ENCODE measurements around the gene TBC1D22A. TPM values are rescaled to one million over a fixed set of nuclear protein-coding genes. Genes with fewer than 3 reads are reported as not detected.
"Not testable (repeated sequence)": the region's sequence is repeated elsewhere in the genome, so short reads cannot be mapped to it uniquely, and the experiment has no call there.

The TBC1D22A gene
- total RNA-seq, 1 experiment from 2014 or later, result 18.2 TPM

- Histone ChIP-seq H3K4me3 (no peak overlapping the region), H3K9me3 (no peaks in the 10 kb centered on the region), H3K27me3 (no peaks in the 10 kb centered on the region), H3K36me3 (no peaks in the 10 kb centered on the region)
- DNase-seq, result no peak
These were observed 281.6 kb downstream of the TBC1D22A start for GRCh38 chr22:47043835-47044721.

DNA sequence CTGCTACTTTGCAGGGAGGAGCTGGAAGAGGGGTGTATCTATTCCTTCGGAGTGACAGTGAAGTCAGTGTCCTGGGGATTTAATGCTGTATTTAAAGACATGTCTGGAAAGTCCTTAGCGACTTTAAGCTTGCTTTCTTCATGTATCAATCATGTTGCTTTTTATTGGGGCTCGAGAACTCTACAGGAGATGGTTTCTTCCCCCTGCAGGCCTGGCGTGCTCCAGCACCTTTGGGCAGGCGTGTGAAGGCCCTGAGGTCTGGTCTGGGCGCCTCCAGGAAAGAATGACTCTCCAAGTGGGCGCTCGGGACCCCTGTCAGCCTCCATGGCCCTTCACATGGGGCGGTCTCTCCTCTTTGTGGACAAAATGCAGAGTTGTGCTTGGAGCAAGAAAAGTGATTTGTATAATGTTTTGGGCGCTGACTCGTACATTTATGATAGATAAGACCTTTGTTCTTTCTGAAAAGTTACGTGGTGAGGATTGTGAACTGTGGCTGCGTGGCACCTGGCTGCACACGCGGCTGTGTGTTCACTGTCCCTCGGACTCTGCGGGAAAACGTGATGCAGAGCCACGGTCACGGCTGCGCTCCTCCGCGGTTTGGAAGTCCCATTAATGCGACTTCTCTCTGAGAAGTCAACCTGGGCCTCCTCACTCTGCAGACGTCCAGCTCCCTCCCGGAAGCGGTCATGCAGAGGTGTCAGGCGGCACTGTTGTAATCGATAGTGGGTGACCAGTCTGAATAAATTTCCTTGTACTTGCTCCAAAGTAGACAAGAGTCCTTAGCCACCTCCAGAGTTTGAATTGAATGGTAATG, 282.5 kb downstream of the TBC1D22A start:
- no peaks in the 10 kb centered on the region for H3K36me3 ChIP-seq
- DNase-seq, result no peak

DNA sequence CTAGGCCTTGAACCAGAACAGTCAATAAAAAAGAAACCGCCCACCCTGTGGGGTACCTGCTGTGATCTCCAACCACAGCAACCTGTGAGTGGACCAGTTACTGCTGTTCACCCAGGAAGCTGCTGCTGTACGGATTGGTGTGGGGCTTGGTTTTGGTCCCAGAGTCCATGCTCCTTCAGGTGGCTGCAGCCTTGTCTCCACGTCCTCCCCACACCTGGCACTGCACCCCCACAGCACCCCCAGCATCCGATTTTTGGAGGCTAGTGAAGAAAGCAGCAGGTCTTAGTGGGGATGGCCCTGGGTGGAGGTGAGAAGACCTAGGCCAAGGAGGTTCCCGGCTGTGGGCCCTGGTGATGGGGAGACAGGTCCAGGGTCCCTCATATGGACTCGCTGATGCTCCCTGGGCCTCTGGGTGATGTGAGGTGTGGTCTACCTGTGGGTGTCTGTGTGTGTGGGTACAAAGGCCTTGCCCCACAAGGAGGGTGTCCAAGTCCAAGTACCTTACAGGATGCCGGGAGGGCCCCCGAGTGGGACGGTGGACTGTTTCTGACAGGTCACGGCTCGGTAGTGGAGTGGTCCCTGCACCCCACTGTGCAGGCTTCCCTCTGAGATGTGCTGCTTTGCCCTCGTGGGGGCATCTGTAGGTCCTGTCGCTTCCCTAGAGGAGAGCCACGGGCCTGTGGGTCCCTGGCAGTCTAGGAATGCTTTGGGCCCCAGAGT, 283.4 kb downstream of the TBC1D22A start:
- H3K27me3 ChIP-seq, result no peaks in the 10 kb centered on the region
- no peaks in the 10 kb centered on the region for H3K36me3 ChIP-seq
- H3K9me3 ChIP-seq, result no peaks in the 10 kb centered on the region
- no peak for DNase-seq
- H3K4me3 ChIP-seq, result no peak overlapping the region

More for the DNA sequence above, 282.5 kb downstream of the TBC1D22A start:
- Histone ChIP-seq H3K4me3 (no peak overlapping the region), H3K27me3 (no peaks in the 10 kb centered on the region), H3K9me3 (no peaks in the 10 kb centered on the region)

DNA sequence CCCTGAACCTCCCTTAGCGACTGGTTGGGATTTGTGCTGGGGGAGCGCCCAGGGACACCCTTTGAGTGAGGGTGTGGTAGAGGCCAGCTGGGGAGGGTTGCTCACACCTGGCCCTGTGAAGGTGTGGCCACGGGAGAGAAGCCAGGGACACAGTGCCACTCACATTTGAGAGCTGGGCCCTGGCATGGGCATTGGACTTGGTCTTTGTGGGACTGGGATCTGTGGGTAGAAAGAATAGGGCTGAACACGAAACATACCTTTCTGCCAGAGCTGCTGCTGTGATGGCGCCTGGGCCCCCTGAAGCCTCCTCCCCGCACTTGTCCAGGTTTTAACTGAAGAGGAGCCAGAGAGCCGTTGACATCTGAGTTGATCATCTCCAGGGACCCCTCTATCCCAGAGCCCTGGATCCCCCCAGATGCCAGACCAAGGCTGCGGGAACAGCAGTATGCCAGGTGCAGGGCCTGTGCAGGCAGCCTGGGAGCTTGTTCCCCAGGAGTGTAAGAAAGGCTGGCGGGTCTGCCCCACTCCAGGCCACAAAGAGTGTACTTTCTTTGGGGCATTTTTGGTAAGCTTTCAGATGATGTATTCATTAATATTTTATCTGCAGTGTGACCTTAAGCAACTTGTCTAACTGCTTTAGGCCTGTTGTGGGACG, 284.1 kb downstream of the TBC1D22A start:
- no peak for DNase-seq
- H3K36me3 ChIP-seq, result no peaks in the 10 kb centered on the region
- H3K4me3 ChIP-seq, result no peak overlapping the region
- H3K27me3 ChIP-seq, result no peaks in the 10 kb centered on the region
- no peaks in the 10 kb centered on the region for H3K9me3 ChIP-seq

- H3K36me3 ChIP-seq, result no peaks in the 10 kb centered on the region
- no peaks in the 10 kb centered on the region for H3K9me3 ChIP-seq
- H3K4me3 ChIP-seq, result no peak overlapping the region
- DNase-seq, result no peak
- no peaks in the 10 kb centered on the region for H3K27me3 ChIP-seq
These were observed 285.1 kb downstream of the TBC1D22A start for GRCh38 chr22:47047321-47048122.

GRCh38 chr22:47048123-47049077, 285.9 kb downstream of the TBC1D22A start:
- Histone ChIP-seq H3K36me3 (no peaks in the 10 kb centered on the region), H3K9me3 (no peaks in the 10 kb centered on the region), H3K4me3 (no peak overlapping the region), H3K27me3 (no peaks in the 10 kb centered on the region)
- DNase-seq, result no peak

DNA sequence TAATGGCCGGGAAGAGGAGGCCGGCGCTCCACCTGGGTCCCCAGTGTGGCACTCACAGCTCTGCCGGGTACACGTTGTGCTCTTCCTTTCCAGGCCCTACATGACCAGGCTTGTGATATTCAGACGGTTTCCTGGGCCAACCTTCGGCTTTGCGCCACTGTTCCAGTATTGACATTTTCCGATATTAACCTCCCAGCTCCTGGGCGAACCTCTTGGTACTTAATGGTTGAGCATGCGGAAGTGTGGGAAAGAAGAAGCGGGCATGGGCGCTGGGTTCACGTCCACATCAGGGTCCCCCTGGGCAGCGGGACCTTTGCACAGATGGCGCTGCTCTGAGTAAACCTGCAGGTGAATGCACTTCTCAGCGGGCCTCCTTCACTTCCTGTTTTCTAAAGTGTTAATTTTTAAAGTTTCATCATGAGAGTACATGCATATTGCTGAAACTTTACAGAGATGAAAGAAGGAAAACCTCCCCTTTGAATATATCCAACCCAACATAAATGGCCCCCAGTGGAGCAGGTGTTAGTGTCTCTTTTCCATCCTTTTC, 286.7 kb downstream of the TBC1D22A start:
- no peak overlapping the region for H3K4me3 ChIP-seq
- no peaks in the 10 kb centered on the region for H3K9me3 ChIP-seq
- H3K36me3 ChIP-seq, result no peaks in the 10 kb centered on the region
- DNase-seq, result no peak
- H3K27me3 ChIP-seq, result no peaks in the 10 kb centered on the region

DNA sequence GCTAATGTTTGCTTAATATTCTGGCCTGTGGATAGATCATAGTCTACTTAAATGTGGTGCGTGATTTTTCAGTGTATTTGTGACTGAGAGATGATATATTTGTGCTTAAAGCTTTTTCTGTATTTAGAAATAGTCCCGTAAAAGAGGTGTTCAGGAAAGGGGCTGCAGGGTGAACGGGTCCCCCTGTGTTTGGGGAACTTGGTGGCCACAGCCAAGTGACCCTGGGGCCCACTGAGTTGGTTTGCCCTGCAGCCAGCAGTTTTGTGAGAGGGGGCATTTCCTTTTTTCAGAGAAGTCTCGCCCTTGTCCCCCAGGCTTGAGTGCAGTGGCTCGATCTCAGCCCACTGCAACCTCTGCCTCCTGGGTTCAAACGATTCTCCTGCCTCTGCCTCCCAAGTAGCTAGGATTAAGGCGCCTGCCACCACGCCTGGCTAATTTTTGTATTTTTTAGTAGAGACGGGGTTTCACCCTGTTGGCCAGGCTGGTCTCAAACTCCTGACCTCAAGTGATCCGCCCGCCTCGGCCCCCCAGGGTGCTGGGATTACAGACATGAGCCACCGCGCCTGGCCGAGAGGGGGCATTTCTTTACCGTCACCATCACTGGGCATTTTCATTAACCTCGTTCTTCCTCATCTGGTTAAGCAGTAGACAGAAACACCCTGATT, 287.4 kb downstream of the TBC1D22A start:
- not testable (repeated sequence) for H3K27me3 ChIP-seq, H3K36me3 ChIP-seq, DNase-seq, H3K9me3 ChIP-seq, H3K4me3 ChIP-seq

DNA sequence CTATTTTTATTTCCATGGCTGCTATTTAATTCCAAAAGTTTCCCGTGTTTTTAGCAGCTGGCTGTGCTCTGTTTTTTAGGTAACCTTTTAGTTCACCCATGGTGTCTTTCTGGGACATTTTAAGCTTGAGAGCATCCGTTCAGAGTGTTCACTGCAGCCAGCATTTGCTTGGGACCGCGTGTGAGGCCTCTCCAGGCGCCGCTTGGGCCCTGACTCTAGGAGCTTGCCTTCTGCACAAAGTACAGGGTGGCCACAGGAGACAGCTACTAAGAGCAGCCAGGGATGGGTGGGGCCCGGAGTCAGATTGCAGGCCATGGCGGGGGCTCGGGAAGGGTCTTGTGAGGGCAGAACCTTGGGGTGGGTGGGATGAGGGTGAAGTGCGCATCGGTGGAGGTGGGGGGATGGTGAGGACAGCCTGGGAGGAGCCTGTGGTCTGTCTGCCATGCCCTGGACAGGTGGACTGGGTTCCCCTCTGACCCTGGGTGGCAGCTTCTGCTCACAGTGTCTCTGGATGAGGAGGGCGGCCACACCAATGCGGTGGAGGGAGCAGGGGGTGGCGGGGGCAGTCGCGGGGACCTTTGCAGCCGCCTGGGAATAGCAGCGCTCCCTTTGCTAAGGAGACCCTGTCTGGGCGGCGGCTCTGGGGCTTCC, 288.1 kb downstream of the TBC1D22A start:
- Histone ChIP-seq H3K4me3 (no peak overlapping the region), H3K27me3 (no peaks in the 10 kb centered on the region)
- DNase-seq, result no peak

DNA sequence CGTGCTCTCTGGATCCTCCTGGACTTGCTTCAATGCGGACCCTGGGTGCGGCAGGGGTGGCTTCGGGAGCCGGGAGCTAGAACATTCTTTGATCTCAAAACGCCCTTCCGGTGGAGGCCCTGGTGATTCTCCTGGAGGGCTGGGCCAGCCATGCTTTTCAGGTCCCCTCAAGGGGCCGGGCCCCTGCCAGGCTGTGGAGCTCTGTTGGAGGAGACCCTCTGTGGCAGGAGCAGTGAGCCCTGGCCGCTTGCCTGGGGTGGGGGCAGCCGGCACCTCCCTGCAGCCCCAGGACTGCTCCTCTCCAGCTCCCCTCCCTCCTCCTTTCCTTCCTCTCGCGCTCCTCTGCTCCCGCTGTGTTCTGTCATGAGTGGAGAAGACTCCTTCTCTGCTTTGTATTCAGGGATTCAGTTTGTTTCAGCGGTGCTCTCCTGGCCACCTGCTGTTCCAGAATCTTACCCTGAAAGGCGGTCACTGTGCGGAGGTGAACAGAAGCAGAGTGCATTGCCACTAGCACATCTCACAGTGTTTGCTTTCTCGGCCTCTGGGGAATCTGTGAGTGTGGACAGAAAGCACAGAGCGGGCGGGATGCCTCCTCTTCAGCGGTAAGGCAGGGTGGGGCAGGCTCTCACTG, 289.1 kb downstream of the TBC1D22A start:
- Histone ChIP-seq H3K9me3 (no peaks in the 10 kb centered on the region), H3K4me3 (no peak overlapping the region), H3K36me3 (no peaks in the 10 kb centered on the region), H3K27me3 (no peaks in the 10 kb centered on the region)
- DNase-seq, result no peak

More for the DNA sequence above, 288.1 kb downstream of the TBC1D22A start:
- Histone ChIP-seq H3K9me3 (no peaks in the 10 kb centered on the region), H3K36me3 (no peaks in the 10 kb centered on the region)

GRCh38 chr22:47052236-47053012, 290.0 kb downstream of the TBC1D22A start:
- Histone ChIP-seq H3K36me3 (no peaks in the 10 kb centered on the region), H3K27me3 (no peaks in the 10 kb centered on the region), H3K9me3 (no peaks in the 10 kb centered on the region), H3K4me3 (no peak overlapping the region)
- DNase-seq, result no peak

- DNase-seq, result no peak
- H3K4me3 ChIP-seq, result no peak overlapping the region
- no peaks in the 10 kb centered on the region for H3K9me3 ChIP-seq
- H3K36me3 ChIP-seq, result no peaks in the 10 kb centered on the region
- H3K27me3 ChIP-seq, result no peaks in the 10 kb centered on the region
These were observed 290.7 kb downstream of the TBC1D22A start for GRCh38 chr22:47053013-47053725.

Measured in MG63 (cell line).